Transverse colon (tissue), 4 donors: ENCODE measurements around the gene RPLP2. TPM values are rescaled to one million over a fixed set of nuclear protein-coding genes. Genes with fewer than 3 reads are reported as not detected.

Experiments
- DNase-seq: peaks from one replicate; pipeline ENCODE4 v3.0.0-alpha.2; 2019
- H3K27ac ChIP-seq, 4 donors: fragments of 200-600 bp; sonication (generic); 2 replicates each; pipeline ENCODE4 v1.5.1; 2016 to 2018; ENCODE audit warnings: inconsistent platforms in 4 of 4
- H3K27me3 ChIP-seq: fragments of 200-600 bp; sonication (generic); 2 replicates; pipeline ENCODE4 v1.5.1; 2017; ENCODE audit warnings: inconsistent platforms
- H3K36me3 ChIP-seq, 4 donors: fragments of 200-600 bp; sonication (generic); 2 replicates each; pipeline ENCODE4 v1.5.1; 2017 to 2019; ENCODE audit warnings: inconsistent platforms in 4 of 4
- H3K4me1 ChIP-seq, 4 donors: fragments of 200-600 bp; sonication (generic); 2 replicates each; pipeline ENCODE4 v1.5.1; 2017 to 2020; ENCODE audit warnings: inconsistent platforms in 4 of 4
- H3K4me3 ChIP-seq, 4 donors: fragments of 200-600 bp; sonication (generic); 1 replicate in 1 of 4; 2 replicates in 3 of 4; pipeline versions ENCODE4 v1.5.1 to v1.6.1; 2017 to 2019; ENCODE audit warnings: inconsistent platforms in 4 of 4
- H3K9me3 ChIP-seq, 2 donors: fragments of 200-600 bp; sonication (generic); 2 replicates each; pipeline ENCODE4 v1.5.1; 2017 to 2019; ENCODE audit warnings: inconsistent platforms in 2 of 2
- CTCF ChIP-seq, 5 experiments: fragments of 200-600 bp in 3 of 5; fragments of 450-650 bp in 2 of 5; sonication (generic) in 3 of 5; IDR thresholded peaks; 1 replicate in 2 of 5; 2 replicates in 3 of 5; pipeline ENCODE4 v1.5.1; 2016 to 2017; ENCODE audit warnings: antibody characterized with exemption in 5 of 5, inconsistent platforms in 3 of 5, mild to moderate bottlenecking in 2 of 5, moderate library complexity in 1 of 5
- EP300 ChIP-seq: sonication (generic); formaldehyde crosslinking; IDR thresholded peaks from one replicate; pipeline ENCODE4 v1.6.1; 2017; ENCODE audit warnings: antibody characterized with exemption, low read depth
- POLR2A ChIP-seq: fragments of 450-650 bp; IDR thresholded peaks from one replicate; pipeline ENCODE4 v1.6.1; 2016; ENCODE audit warnings: antibody characterized with exemption, mild to moderate bottlenecking, moderate library complexity
- POLR2AphosphoS5 ChIP-seq, 3 donors: sonication (generic); formaldehyde crosslinking; IDR thresholded peaks; one replicate each; pipeline ENCODE4 v1.6.1; 2016; ENCODE audit warnings: antibody characterized with exemption in 3 of 3
- WGBS, 2 donors: methylation state at CpG; one replicate each; pipeline ENCODE4 v1.1.5; 2018; ENCODE audit warnings: low coverage in 1 of 2; 5-methylcytosine and 5-hydroxymethylcytosine counted together
- in situ Hi-C, 4 donors: fragments of 200-750 bp; cut with MboI; loops; one replicate each; pipeline versions ENCODE4 v1.15.0 to v1.15.1; 2017; ENCODE audit warnings: low sequenced_read_pairs in 3 of 4, low pct_ligation_motif_present in 1 of 4, low pct_unique_long_range_greater_than_20kb in 1 of 4
- intact Hi-C: fragments of 100-400 bp; cut with DNase I; formaldehyde crosslinking; loops from one replicate; pipeline ENCODE4 v1.15.1; 2023; ENCODE audit warnings: low total_unique reads
- total RNA-seq, 4 donors: library from RNA; depleted of rRNA; stranded (reverse); fragments of >200 nt; gene quantifications; one replicate each; pipeline ENCODE4 v1.1.0, GENCODE V29; 2016

The RPLP2 gene
- total RNA-seq, 4 donors from 2014 or later = 273 to 670 (median 466) TPM

- H3K4me1 ChIP-seq = peaks cover 10 to 28% (median 19%) of the 10 kb centered on the region in 4 donors
- no peaks in the 10 kb centered on the region for H3K36me3 ChIP-seq
- peaks cover 35% of the 10 kb centered on the region for H3K27me3 ChIP-seq
- in situ Hi-C loops = loop anchor here in 2 of 4 donors (25.0 kb wide), 1 partner anchor 185 kb away; the partner anchor contains the start of gene MUC6 (in 2 of the 2)
- no peaks in the 10 kb centered on the region for H3K9me3 ChIP-seq
- no peak overlapping the region for H3K27ac ChIP-seq
- TF ChIP-seq CTCF (IDR thresholded peaks at IDR 0.05) (no peak), EP300 (no peak), POLR2AphosphoS5 (IDR thresholded peaks at IDR 0.05) (no peak), POLR2A (no peak)
- WGBS, 2 donors = 65% methylated on average over 15 of the region's 15 CpGs; no CpG with 5 or more reads in 1 of the 2 donors
- intact Hi-C loops = loop anchor here (10.0 kb wide), 1 partner anchor 202 kb away; no protein-coding TSS in a partner anchor
- H3K4me3 ChIP-seq = no peak overlapping the region
- no peak for DNase-seq
These were observed 43.0 kb downstream of the RPLP2 start for GRCh38 chr11:852762-853161.

- Histone ChIP-seq H3K27me3 (peaks cover 24% of the 10 kb centered on the region), H3K4me1 (peaks cover 5 to 18% (median 11%) of the 10 kb centered on the region in 4 donors), H3K9me3 (no peaks in the 10 kb centered on the region), H3K36me3 (no peaks in the 10 kb centered on the region), H3K4me3 (no peak overlapping the region), H3K27ac (no peak overlapping the region)
- no peak for DNase-seq
- 87% methylated on average over 26 of the region's 27 CpGs; no CpG with 5 or more reads in 1 of the 2 donors for WGBS, 2 donors
- intact Hi-C loops = loop anchor here (10.0 kb wide), 1 partner anchor 201 kb away; no protein-coding TSS in a partner anchor
- TF ChIP-seq EP300 (no peak), CTCF (IDR thresholded peaks at IDR 0.05) (no peak), POLR2AphosphoS5 (IDR thresholded peaks at IDR 0.05) (no peak), POLR2A (no peak)
- in situ Hi-C loops = loop anchor here in 2 of 4 donors (25.0 kb wide), 1 partner anchor 183 kb away; the partner anchor contains the start of gene MUC6 (in 2 of the 2)
These were observed 44.1 kb downstream of the RPLP2 start for GRCh38 chr11:853682-854448.

- intact Hi-C loops = loop anchor here (10.0 kb wide), 1 partner anchor 200 kb away; no protein-coding TSS in a partner anchor
- H3K27ac ChIP-seq = no peak overlapping the region
- no peaks in the 10 kb centered on the region for H3K36me3 ChIP-seq
- WGBS, 2 donors = 84% methylated on average over 20 of the region's 20 CpGs; no CpG with 5 or more reads in 1 of the 2 donors
- in situ Hi-C loops = loop anchor here in 2 of 4 donors (25.0 kb wide), 1 partner anchor 183 kb away; the partner anchor contains the start of gene MUC6 (in 2 of the 2)
- H3K4me1 ChIP-seq = peaks cover 4 to 16% (median 10%) of the 10 kb centered on the region in 4 donors
- DNase-seq = no peak
- no peaks in the 10 kb centered on the region for H3K9me3 ChIP-seq
- H3K27me3 ChIP-seq = peaks cover 18% of the 10 kb centered on the region
- TF ChIP-seq POLR2AphosphoS5 (IDR thresholded peaks at IDR 0.05) = no peak
- H3K4me3 ChIP-seq = no peak overlapping the region
These were observed 45.0 kb downstream of the RPLP2 start for GRCh38 chr11:854601-855329.

GRCh38 chr11:855330-855674 is 45.5 kb downstream of the RPLP2 start:
- WGBS, 2 donors = 88% methylated on average over 7 of the region's 7 CpGs; no CpG with 5 or more reads in 1 of the 2 donors
- intact Hi-C loops = loop anchor here (10.0 kb wide), 1 partner anchor 199 kb away; no protein-coding TSS in a partner anchor
- H3K27ac ChIP-seq = no peak overlapping the region
- H3K27me3 ChIP-seq = peaks cover 12% of the 10 kb centered on the region
- no peak for TF ChIP-seq CTCF (IDR thresholded peaks at IDR 0.05)
- TF ChIP-seq POLR2A = no peak
- no peak for TF ChIP-seq EP300
- TF ChIP-seq POLR2AphosphoS5 (IDR thresholded peaks at IDR 0.05) = no peak
- DNase-seq = no peak
- H3K9me3 ChIP-seq = no peaks in the 10 kb centered on the region
- H3K4me3 ChIP-seq = no peak overlapping the region
- H3K4me1 ChIP-seq = peaks cover 9 to 17% (median 13%) of the 10 kb centered on the region in 4 donors
- H3K36me3 ChIP-seq = no peaks in the 10 kb centered on the region
- in situ Hi-C loops = loop anchor here in 2 of 4 donors (25.0 kb wide), 1 partner anchor 182 kb away; the partner anchor contains the start of gene MUC6 (in 2 of the 2)
